Thyroid gland (tissue), 4 donors: ENCODE results near the gene ZFYVE9. TPM values are rescaled to one million over a fixed set of nuclear protein-coding genes. Genes with fewer than 3 reads are reported as not detected.

ENCODE experiments used
- DNase-seq, 2 donors: peaks; one replicate each; pipeline ENCODE4 v3.0.0-alpha.2; 2019
- H3K27ac ChIP-seq, 3 donors: fragments of 200-600 bp; sonication (generic); 1 replicate in 2 of 3; 2 replicates in 1 of 3; pipeline ENCODE4 v1.5.1; 2016 to 2019; ENCODE audit warnings: mild to moderate bottlenecking in 1 of 3, moderate library complexity in 1 of 3
- H3K27me3 ChIP-seq: fragments of 200-600 bp; sonication (generic); one replicate; pipeline ENCODE4 v1.5.1; 2019
- H3K36me3 ChIP-seq, 2 donors: fragments of 200-600 bp; sonication (generic); one replicate each; pipeline ENCODE4 v1.5.1; 2016 to 2019
- H3K4me1 ChIP-seq, 2 donors: fragments of 200-600 bp; sonication (generic); one replicate each; pipeline ENCODE4 v1.5.1; 2017 to 2019
- H3K4me3 ChIP-seq, 3 donors: fragments of 200-600 bp; sonication (generic); replicated peaks in 1 of 3; 1 replicate in 2 of 3; 2 replicates in 1 of 3; pipeline ENCODE4 v1.5.1; 2016; ENCODE audit warnings: mild to moderate bottlenecking in 1 of 3
- H3K9me3 ChIP-seq: fragments of 200-600 bp; sonication (generic); one replicate; pipeline ENCODE4 v1.5.1; 2017
- POLR2A ChIP-seq, 2 donors: fragments of 450-650 bp; IDR thresholded peaks; one replicate each; pipeline ENCODE4 v1.6.1; 2017; ENCODE audit warnings: antibody characterized with exemption in 2 of 2, mild to moderate bottlenecking in 2 of 2, moderate library complexity in 1 of 2
- WGBS, 2 donors: methylation state at CpG; one replicate each; pipeline ENCODE4 v1.1.5; 2017; 5-methylcytosine and 5-hydroxymethylcytosine counted together
- intact Hi-C: fragments of 100-400 bp; cut with DNase I; formaldehyde crosslinking; loops from one replicate; pipeline ENCODE4 v1.15.1; 2023
- total RNA-seq, 4 donors: library from RNA; depleted of rRNA; stranded (reverse); fragments of >200 nt; gene quantifications; one replicate each; pipeline ENCODE4 v1.2.3, GENCODE V29; 2016
- TF ChIP-seq, protein P1 (sequence below), 6 experiments: fragments of 200-600 bp in 3 of 6; fragments of 450-650 bp in 3 of 6; sonication (generic) in 3 of 6; IDR thresholded peaks; one replicate each; pipeline ENCODE4 v1.5.1; 2016 to 2019; ENCODE audit warnings: antibody characterized with exemption in 6 of 6, mild to moderate bottlenecking in 2 of 6, inconsistent platforms in 1 of 6, moderate library complexity in 1 of 6

ZFYVE9 gene
- total RNA-seq, 4 donors from 2014 or later: 51.1 to 58.8 (median 54.1) TPM

DNA sequence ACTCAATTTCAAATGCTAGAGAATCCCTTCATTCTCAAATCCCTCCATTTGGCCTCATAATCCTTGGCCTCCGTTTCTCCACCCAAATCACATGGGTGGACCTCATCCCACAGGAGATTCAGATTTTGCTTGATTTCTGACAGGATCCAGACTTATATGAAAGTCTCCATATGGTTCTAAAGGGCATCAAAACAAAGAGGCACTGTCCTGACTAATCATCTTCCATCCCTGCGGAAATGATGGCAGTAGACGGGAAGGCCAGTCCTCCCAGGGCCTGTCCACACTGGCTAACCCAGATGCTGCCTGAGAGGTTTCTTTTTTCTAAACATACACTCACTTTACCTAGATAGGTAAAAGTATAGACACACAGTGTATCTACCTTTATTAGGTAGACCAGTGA is 243.5 kb downstream of the ZFYVE9 start:
- WGBS, 2 donors: 94 to 96% methylated on average over 3 of the region's 3 CpGs
- H3K9me3 ChIP-seq: no peaks in the 10 kb centered on the region
- DNase-seq: no peak
- H3K27ac ChIP-seq: no peak overlapping the region
- no peaks in the 10 kb centered on the region for H3K36me3 ChIP-seq
- no peaks in the 10 kb centered on the region for H3K27me3 ChIP-seq
- TF ChIP-seq, protein P1, sequence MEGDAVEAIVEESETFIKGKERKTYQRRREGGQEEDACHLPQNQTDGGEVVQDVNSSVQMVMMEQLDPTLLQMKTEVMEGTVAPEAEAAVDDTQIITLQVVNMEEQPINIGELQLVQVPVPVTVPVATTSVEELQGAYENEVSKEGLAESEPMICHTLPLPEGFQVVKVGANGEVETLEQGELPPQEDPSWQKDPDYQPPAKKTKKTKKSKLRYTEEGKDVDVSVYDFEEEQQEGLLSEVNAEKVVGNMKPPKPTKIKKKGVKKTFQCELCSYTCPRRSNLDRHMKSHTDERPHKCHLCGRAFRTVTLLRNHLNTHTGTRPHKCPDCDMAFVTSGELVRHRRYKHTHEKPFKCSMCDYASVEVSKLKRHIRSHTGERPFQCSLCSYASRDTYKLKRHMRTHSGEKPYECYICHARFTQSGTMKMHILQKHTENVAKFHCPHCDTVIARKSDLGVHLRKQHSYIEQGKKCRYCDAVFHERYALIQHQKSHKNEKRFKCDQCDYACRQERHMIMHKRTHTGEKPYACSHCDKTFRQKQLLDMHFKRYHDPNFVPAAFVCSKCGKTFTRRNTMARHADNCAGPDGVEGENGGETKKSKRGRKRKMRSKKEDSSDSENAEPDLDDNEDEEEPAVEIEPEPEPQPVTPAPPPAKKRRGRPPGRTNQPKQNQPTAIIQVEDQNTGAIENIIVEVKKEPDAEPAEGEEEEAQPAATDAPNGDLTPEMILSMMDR (IDR thresholded peaks at IDR 0.05): no peak
- TF ChIP-seq POLR2A (IDR thresholded peaks at IDR 0.05): no peak
- H3K4me1 ChIP-seq: no peaks in the 10 kb centered on the region
- no peak overlapping the region for H3K4me3 ChIP-seq
- intact Hi-C loops: no loop called here

- DNase-seq: no peak
- H3K4me1 ChIP-seq: no peaks in the 10 kb centered on the region
- no peak overlapping the region for H3K4me3 ChIP-seq
- no peaks in the 10 kb centered on the region for H3K27me3 ChIP-seq
- intact Hi-C loops: no loop called here
- no peak overlapping the region for H3K27ac ChIP-seq
- H3K36me3 ChIP-seq: no peaks in the 10 kb centered on the region
- TF ChIP-seq POLR2A (IDR thresholded peaks at IDR 0.05): no peak
- TF ChIP-seq, protein P1 (IDR thresholded peaks at IDR 0.05): no peak
- WGBS, 2 donors: 82 to 90% methylated on average over 5 of the region's 5 CpGs
- H3K9me3 ChIP-seq: no peaks in the 10 kb centered on the region
These were observed 244.6 kb downstream of the ZFYVE9 start for GRCh38 chr1:52386458-52386857.

DNA sequence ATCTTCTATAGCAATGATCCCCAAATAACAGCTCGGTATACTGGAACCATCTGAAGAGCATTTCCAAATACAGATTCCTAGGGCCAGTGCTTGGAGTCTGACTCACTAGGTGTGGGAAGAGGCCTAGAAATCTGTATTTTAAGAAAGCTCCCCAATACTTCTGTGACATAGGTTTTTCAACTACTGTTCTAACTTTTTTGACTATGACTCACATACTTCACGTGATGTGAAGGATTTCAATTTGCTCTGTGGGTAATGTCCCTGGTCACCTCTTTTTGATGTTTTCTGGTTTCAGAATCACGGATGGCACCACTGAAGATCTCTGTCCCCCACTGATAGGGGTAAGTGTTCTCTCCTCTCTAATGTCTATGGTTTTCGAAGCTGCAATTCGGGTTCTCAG is 251.3 kb downstream of the ZFYVE9 start:
- WGBS, 2 donors: 95 to 98% methylated on average over 5 of the region's 5 CpGs
- no peak overlapping the region for H3K4me3 ChIP-seq
- H3K36me3 ChIP-seq: no peaks in the 10 kb centered on the region
- intact Hi-C loops: no loop called here
- H3K9me3 ChIP-seq: no peaks in the 10 kb centered on the region
- no peaks in the 10 kb centered on the region for H3K27me3 ChIP-seq
- H3K4me1 ChIP-seq: no peaks in the 10 kb centered on the region
- no peak overlapping the region for H3K27ac ChIP-seq
- DNase-seq: no peak
- no peak for TF ChIP-seq POLR2A (IDR thresholded peaks at IDR 0.05)
- TF ChIP-seq, protein P1 (IDR thresholded peaks at IDR 0.05): no peak

Other genes with a start within 250 kb of the ZFYVE9 start
- under 1 TPM in 1 of 4 donors, not detected in 3; under 0.01 TPM for gene RAB3B, start 151.4 kb upstream of the ZFYVE9 start, total RNA-seq
- 10 to 100 TPM in 2 of 4 donors, 1 to 10 TPM in 2; 7.7 to 11.0 (median 10.1) TPM for gene KTI12, start 108.3 kb upstream of the ZFYVE9 start, total RNA-seq
- 10 to 100 TPM; 42.7 to 54.6 (median 48.7) TPM for gene TXNDC12, start 86.9 kb upstream of the ZFYVE9 start, total RNA-seq
- 10 to 100 TPM; 40.5 to 69.7 (median 54.5) TPM for gene BTF3L4, start 85.8 kb upstream of the ZFYVE9 start, total RNA-seq
- 10 to 100 TPM; 34.7 to 68.2 (median 48.4) TPM for gene CC2D1B, start 224.1 kb downstream of the ZFYVE9 start, total RNA-seq